SK-N-MC (cell line): ENCODE data around the gene TNN.

Experiments
- EZH2 ChIP-seq: fragments of 200-600 bp; sonication (generic); IDR thresholded peaks from one replicate; pipeline ENCODE4 v1.6.1; 2017; ENCODE audit warnings: antibody characterized with exemption
- FOXP2 ChIP-seq: optimal IDR thresholded peaks from 2 replicates; pipeline ENCODE3; 2011; ENCODE audit warnings: mild to moderate bottlenecking, moderate library complexity; ENCODE audit not compliant: insufficient read depth; ENCODE audit errors: extremely low read length, control extremely low read depth
- POLR2AphosphoS5 ChIP-seq: IDR thresholded peaks from 2 replicates; pipeline ENCODE4 v1.6.1; 2012; ENCODE audit warnings: mild to moderate bottlenecking, low read depth, low read length, borderline replicate concordance

DNA sequence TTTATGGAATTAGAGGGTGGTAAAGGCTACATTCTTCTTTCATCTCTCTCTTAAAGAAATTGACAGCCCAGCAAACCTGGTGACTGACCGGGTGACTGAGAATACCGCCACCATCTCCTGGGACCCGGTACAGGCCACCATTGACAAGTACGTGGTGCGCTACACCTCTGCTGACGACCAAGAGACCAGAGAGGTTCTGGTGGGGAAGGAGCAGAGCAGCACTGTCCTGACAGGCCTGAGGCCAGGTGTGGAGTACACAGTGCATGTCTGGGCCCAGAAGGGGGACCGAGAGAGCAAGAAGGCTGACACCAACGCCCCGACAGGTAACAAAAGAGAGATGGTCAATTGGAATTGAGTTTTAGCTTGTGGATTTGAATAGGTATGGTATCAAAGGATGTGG, 29.7 kb downstream of the TNN start:
- TF ChIP-seq EZH2 (no peak), POLR2AphosphoS5 (no peak), FOXP2 (no peak)
